ENCODE measurements around the gene TRIM44. TPM values are rescaled to one million over a fixed set of nuclear protein-coding genes. Genes with fewer than 3 reads are reported as not detected.

Gene TRIM44
- polyA plus RNA-seq, 3 donors: 88.7 to 95.1 (median 88.8) TPM

GRCh38 chr11:35792846-35793192 is 130.2 kb downstream of the TRIM44 start:
- no peak for DNase-seq (ENCODE audit: extremely low read depth in 1 of 11, low read depth in 9 of 11, low spot score in 4 of 11)

- DNase-seq (ENCODE audit: extremely low read depth in 1 of 11, low read depth in 9 of 11, low spot score in 4 of 11): no peak
Observed at GRCh38 chr11:35794333-35794732, 131.8 kb downstream of the TRIM44 start.

- no peak for DNase-seq (ENCODE audit: extremely low read depth in 1 of 11, low read depth in 9 of 11, low spot score in 4 of 11)
Observed at GRCh38 chr11:35794850-35795249, 132.3 kb downstream of the TRIM44 start.

GRCh38 chr11:35796562-35796961 is 134.0 kb downstream of the TRIM44 start:
- DNase-seq (ENCODE audit: extremely low read depth in 1 of 11, low read depth in 9 of 11, low spot score in 4 of 11): no peak

- no peak for DNase-seq (ENCODE audit: extremely low read depth in 1 of 11, low read depth in 9 of 11, low spot score in 4 of 11)
Observed at GRCh38 chr11:35798423-35798822, 135.8 kb downstream of the TRIM44 start.

DNA sequence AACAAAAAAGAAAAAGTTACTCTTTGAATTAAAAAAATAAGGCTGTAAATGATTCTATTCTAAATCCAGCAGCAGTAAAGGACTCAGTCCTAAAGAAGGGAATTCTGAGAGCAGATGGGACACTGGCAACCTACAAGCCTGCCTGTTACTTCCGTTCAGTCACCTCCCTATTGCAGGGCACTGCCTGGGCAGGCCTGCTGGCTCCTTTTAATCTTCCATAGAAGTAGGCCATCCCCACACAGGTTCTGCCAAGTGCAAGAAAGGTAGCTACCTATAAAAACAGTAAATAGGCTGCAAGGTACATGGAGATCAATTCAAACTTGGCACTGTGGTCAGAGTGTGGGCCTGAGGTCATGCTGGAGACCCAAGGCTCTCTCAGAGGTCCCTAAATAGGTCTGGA is 136.4 kb downstream of the TRIM44 start:
- DNase-seq (ENCODE audit: extremely low read depth in 1 of 11, low read depth in 9 of 11, low spot score in 4 of 11): no peak

DNA sequence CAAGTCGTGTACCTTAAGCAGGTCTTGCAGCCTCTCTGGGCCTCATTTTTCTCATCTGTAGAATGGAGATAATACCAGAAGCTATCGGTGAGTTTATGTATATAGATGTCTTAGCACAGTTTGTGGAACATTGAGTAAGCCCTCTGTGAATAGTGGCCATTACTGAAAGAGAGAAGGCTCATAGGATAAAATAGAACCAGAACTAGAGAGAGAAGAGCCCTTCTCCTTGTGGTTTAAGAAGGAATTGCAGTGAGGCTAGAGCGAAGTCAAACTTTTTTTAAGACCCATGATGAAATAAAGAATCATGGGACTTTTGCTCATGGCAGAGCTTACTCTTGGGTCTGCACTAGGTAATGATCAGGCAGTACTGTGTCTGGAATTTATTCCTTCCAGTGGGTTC is 137.1 kb downstream of the TRIM44 start:
- DNase-seq (ENCODE audit: extremely low read depth in 1 of 11, low read depth in 9 of 11, low spot score in 4 of 11): no peak

- no peak for DNase-seq (ENCODE audit: extremely low read depth in 1 of 11, low read depth in 9 of 11, low spot score in 4 of 11)
Observed at GRCh38 chr11:35800970-35801953, 138.7 kb downstream of the TRIM44 start.

GRCh38 chr11:35802221-35802620 is 139.6 kb downstream of the TRIM44 start:
- DNase-seq (ENCODE audit: extremely low read depth in 1 of 11, low read depth in 9 of 11, low spot score in 4 of 11): no peak

DNA sequence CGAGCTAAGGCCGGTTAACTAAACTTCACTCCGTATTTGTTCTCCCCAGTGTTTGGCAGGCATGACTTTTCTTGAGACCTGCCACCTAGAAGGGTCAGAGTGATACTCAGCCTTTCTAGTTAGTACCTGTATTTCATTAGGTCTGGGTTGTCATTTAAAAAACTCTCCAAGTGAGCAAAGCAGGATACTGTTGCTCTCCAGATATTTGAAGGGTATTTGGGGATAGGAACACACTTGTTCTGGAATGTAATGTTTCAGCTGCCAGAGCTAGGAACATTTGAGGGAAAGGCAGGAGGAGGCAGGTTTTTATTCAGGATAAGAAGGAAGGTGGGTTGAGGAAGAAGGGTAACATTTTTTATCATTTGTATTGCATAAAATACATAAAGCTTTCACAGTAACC is 140.1 kb downstream of the TRIM44 start:
- no peak for DNase-seq (ENCODE audit: extremely low read depth in 1 of 11, low read depth in 9 of 11, low spot score in 4 of 11)

GRCh38 chr11:35803115-35803514 is 140.5 kb downstream of the TRIM44 start:
- no peak for DNase-seq (ENCODE audit: extremely low read depth in 1 of 11, low read depth in 9 of 11, low spot score in 4 of 11)

- no peak for DNase-seq (ENCODE audit: extremely low read depth in 1 of 11, low read depth in 9 of 11, low spot score in 4 of 11)
Observed at GRCh38 chr11:35804451-35805040, 142.0 kb downstream of the TRIM44 start.

- DNase-seq (ENCODE audit: extremely low read depth in 1 of 11, low read depth in 9 of 11, low spot score in 4 of 11): no peak
Observed at GRCh38 chr11:35809561-35809960, 147.0 kb downstream of the TRIM44 start.

DNA sequence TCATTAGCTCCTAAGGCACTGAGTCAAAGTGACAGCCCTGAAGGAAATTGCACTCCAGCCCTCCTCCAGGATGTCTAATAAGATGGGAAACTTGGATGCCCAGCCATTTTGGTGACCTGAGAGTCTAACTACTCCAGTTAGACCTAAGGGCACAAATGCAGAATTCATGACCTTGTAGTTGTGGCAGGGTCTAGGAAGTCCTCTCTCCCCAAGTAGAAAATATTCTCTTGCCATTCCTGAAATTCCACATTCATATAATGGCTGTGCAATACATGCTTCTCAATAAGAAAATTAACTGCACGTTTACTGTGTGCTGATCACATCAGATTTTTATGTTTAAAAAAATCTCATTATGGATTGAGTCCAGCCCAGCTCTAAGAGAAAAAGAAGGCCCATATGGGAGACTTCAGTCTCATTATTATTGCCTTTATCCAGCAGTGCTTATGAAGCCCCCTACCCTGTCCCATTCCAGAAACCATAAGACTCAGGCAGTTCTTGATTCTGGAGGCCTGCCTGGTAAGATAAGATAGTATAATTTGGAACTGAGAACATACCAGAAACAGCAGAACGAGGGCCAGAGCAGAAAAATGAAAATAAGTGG is 147.6 kb downstream of the TRIM44 start:
- no peak for DNase-seq (ENCODE audit: extremely low read depth in 1 of 11, low read depth in 9 of 11, low spot score in 4 of 11)

GRCh38 chr11:35811783-35812182 is 149.2 kb downstream of the TRIM44 start:
- no peak for DNase-seq (ENCODE audit: extremely low read depth in 1 of 11, low read depth in 9 of 11, low spot score in 4 of 11)

DNA sequence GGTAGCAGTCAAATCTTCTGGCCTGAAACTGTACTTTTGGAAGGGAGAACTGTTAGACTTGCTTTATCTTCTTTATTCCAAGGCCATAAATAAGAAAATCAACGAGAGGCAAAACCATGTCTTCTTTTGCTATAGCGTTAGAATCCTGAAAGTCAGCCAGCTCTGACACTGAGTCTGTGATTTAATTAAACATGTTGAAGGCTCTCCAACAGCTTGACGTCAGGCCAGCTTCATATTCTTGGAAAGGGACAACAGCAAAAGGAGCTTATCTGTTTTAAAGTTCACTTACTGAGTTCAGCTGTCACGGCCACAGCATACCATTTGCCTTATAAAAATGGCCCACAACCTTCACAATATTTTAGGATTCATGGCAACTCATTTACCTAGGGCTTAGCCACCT is 150.3 kb downstream of the TRIM44 start:
- DNase-seq (ENCODE audit: extremely low read depth in 1 of 11, low read depth in 9 of 11, low spot score in 4 of 11): peak in 8 of 11 donors; percentile 19 to 67 (median 48)

GRCh38 chr11:35814081-35814695 is 151.6 kb downstream of the TRIM44 start:
- DNase-seq (ENCODE audit: extremely low read depth in 1 of 11, low read depth in 9 of 11, low spot score in 4 of 11): no peak

GRCh38 chr11:35814720-35815305 is 152.2 kb downstream of the TRIM44 start:
- peak in 1 of 11 donors; percentile 43 for DNase-seq (ENCODE audit: extremely low read depth in 1 of 11, low read depth in 9 of 11, low spot score in 4 of 11)

GRCh38 chr11:35815556-35816315 is 153.2 kb downstream of the TRIM44 start:
- peak in 9 of 11 donors; percentile 21 to 52 (median 41) for DNase-seq (ENCODE audit: extremely low read depth in 1 of 11, low read depth in 9 of 11, low spot score in 4 of 11)

All from renal cortex interstitium (tissue), 11 donors.